HEK293 (cell line): Measurements from ENCODE around the gene TCF12.

Source experiments
- KLF10 ChIP-seq: fragments of 450-650 bp; IDR thresholded peaks from 2 replicates; pipeline ENCODE4 v1.5.1; 2018; ENCODE audit warnings: missing biosample characterization, mild to moderate bottlenecking, missing genetic modification characterization
- KLF16 ChIP-seq: fragments of 450-650 bp; formaldehyde crosslinking; IDR thresholded peaks from 2 replicates; pipeline ENCODE4 v1.5.1; 2017; ENCODE audit warnings: missing biosample characterization, missing genetic modification characterization
- REPIN1 ChIP-seq: fragments of 450-650 bp; formaldehyde crosslinking; IDR thresholded peaks from 2 replicates; pipeline ENCODE4 v1.5.1; 2017; ENCODE audit warnings: missing biosample characterization, missing genetic modification characterization, low read depth
- ZNF138 ChIP-seq: fragments of 450-650 bp; formaldehyde crosslinking; IDR thresholded peaks from 2 replicates; pipeline ENCODE4 v1.5.1; 2016; ENCODE audit warnings: missing biosample characterization, missing genetic modification characterization, borderline replicate concordance
- ZNF426 ChIP-seq: fragments of 450-650 bp; formaldehyde crosslinking; IDR thresholded peaks from 2 replicates; pipeline ENCODE4 v1.5.1; 2017; ENCODE audit warnings: missing biosample characterization, missing genetic modification characterization, mild to moderate bottlenecking, inconsistent platforms, moderate library complexity
- ZNF530 ChIP-seq: fragments of 450-650 bp; formaldehyde crosslinking; IDR thresholded peaks from 2 replicates; pipeline ENCODE4 v1.5.1; 2016; ENCODE audit warnings: low read depth, missing biosample characterization, missing genetic modification characterization
- ZNF701 ChIP-seq: fragments of 450-650 bp; formaldehyde crosslinking; IDR thresholded peaks from 2 replicates; pipeline ENCODE4 v1.5.1; 2016; ENCODE audit warnings: missing biosample characterization, missing genetic modification characterization
- TF ChIP-seq, protein P1 (sequence below): fragments of 450-650 bp; formaldehyde crosslinking; IDR thresholded peaks from 2 replicates; pipeline ENCODE4 v1.5.1; 2016; ENCODE audit warnings: missing biosample characterization, missing genetic modification characterization
- TF ChIP-seq, protein P2 (sequence below): fragments of 450-650 bp; formaldehyde crosslinking; IDR thresholded peaks from 2 replicates; pipeline ENCODE4 v1.5.1; 2016; ENCODE audit warnings: missing biosample characterization, missing genetic modification characterization
- TF ChIP-seq, protein P3 (sequence below): fragments of 450-650 bp; formaldehyde crosslinking; IDR thresholded peaks from 2 replicates; pipeline ENCODE4 v1.5.1; 2017; ENCODE audit warnings: missing biosample characterization, missing genetic modification characterization
- TF ChIP-seq, protein P4 (sequence below): fragments of 450-650 bp; formaldehyde crosslinking; IDR thresholded peaks from 2 replicates; pipeline ENCODE4 v1.5.1; 2016; ENCODE audit warnings: missing biosample characterization, missing genetic modification characterization

DNA sequence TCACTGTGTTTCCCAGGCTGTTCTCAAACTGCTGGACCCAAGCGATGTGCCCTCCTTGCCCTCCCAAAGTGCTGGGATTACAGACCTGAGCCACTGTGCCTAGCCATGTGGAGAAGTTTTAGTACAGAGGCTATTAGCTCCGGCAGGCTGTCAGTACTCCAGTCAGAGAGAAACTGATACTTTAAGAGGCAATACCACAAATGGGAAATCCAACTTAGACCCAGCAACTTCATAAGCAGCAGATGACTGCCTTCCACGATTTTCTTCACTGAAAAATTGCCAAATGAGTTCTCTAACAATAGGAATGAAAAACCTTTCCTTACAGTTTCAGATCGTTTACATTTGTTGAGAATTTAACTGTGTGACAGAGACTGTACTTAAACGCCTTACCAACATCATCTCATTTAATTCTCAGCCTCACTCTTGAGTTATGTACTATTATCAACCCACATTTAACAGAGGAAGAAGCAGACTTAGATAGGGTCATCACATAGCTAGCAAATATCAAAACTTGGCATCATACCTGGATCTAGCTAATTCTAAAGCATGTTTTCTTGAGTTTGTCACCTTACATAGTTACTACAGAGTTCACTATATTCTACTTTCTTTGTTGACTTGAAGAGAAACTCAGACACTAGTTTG lies 127.4 kb downstream of the TCF12 start:
- TF ChIP-seq, protein P1, sequence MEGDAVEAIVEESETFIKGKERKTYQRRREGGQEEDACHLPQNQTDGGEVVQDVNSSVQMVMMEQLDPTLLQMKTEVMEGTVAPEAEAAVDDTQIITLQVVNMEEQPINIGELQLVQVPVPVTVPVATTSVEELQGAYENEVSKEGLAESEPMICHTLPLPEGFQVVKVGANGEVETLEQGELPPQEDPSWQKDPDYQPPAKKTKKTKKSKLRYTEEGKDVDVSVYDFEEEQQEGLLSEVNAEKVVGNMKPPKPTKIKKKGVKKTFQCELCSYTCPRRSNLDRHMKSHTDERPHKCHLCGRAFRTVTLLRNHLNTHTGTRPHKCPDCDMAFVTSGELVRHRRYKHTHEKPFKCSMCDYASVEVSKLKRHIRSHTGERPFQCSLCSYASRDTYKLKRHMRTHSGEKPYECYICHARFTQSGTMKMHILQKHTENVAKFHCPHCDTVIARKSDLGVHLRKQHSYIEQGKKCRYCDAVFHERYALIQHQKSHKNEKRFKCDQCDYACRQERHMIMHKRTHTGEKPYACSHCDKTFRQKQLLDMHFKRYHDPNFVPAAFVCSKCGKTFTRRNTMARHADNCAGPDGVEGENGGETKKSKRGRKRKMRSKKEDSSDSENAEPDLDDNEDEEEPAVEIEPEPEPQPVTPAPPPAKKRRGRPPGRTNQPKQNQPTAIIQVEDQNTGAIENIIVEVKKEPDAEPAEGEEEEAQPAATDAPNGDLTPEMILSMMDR = no peak
- TF ChIP-seq REPIN1 (no peak), ZNF530 (tag by site-specific recombination) (no peak), ZNF426 (tag by site-specific recombination) (no peak), KLF10 (tag by site-specific recombination) (no peak), KLF16 (tag by site-specific recombination) (no peak), ZNF138 (no peak), ZNF701 (no peak)
- TF ChIP-seq, protein P2, sequence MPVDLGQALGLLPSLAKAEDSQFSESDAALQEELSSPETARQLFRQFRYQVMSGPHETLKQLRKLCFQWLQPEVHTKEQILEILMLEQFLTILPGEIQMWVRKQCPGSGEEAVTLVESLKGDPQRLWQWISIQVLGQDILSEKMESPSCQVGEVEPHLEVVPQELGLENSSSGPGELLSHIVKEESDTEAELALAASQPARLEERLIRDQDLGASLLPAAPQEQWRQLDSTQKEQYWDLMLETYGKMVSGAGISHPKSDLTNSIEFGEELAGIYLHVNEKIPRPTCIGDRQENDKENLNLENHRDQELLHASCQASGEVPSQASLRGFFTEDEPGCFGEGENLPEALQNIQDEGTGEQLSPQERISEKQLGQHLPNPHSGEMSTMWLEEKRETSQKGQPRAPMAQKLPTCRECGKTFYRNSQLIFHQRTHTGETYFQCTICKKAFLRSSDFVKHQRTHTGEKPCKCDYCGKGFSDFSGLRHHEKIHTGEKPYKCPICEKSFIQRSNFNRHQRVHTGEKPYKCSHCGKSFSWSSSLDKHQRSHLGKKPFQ (tag by site-specific recombination) = no peak
- TF ChIP-seq, protein P3, sequence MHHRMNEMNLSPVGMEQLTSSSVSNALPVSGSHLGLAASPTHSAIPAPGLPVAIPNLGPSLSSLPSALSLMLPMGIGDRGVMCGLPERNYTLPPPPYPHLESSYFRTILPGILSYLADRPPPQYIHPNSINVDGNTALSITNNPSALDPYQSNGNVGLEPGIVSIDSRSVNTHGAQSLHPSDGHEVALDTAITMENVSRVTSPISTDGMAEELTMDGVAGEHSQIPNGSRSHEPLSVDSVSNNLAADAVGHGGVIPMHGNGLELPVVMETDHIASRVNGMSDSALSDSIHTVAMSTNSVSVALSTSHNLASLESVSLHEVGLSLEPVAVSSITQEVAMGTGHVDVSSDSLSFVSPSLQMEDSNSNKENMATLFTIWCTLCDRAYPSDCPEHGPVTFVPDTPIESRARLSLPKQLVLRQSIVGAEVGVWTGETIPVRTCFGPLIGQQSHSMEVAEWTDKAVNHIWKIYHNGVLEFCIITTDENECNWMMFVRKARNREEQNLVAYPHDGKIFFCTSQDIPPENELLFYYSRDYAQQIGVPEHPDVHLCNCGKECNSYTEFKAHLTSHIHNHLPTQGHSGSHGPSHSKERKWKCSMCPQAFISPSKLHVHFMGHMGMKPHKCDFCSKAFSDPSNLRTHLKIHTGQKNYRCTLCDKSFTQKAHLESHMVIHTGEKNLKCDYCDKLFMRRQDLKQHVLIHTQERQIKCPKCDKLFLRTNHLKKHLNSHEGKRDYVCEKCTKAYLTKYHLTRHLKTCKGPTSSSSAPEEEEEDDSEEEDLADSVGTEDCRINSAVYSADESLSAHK (tag by site-specific recombination) = no peak
- TF ChIP-seq, protein P4, sequence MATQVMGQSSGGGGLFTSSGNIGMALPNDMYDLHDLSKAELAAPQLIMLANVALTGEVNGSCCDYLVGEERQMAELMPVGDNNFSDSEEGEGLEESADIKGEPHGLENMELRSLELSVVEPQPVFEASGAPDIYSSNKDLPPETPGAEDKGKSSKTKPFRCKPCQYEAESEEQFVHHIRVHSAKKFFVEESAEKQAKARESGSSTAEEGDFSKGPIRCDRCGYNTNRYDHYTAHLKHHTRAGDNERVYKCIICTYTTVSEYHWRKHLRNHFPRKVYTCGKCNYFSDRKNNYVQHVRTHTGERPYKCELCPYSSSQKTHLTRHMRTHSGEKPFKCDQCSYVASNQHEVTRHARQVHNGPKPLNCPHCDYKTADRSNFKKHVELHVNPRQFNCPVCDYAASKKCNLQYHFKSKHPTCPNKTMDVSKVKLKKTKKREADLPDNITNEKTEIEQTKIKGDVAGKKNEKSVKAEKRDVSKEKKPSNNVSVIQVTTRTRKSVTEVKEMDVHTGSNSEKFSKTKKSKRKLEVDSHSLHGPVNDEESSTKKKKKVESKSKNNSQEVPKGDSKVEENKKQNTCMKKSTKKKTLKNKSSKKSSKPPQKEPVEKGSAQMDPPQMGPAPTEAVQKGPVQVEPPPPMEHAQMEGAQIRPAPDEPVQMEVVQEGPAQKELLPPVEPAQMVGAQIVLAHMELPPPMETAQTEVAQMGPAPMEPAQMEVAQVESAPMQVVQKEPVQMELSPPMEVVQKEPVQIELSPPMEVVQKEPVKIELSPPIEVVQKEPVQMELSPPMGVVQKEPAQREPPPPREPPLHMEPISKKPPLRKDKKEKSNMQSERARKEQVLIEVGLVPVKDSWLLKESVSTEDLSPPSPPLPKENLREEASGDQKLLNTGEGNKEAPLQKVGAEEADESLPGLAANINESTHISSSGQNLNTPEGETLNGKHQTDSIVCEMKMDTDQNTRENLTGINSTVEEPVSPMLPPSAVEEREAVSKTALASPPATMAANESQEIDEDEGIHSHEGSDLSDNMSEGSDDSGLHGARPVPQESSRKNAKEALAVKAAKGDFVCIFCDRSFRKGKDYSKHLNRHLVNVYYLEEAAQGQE (tag by site-specific recombination) = no peak
